NCI-H345 (cell line): ENCODE measurements around the gene SLC1A2.

Experiments used
- DNase-seq: peaks from one replicate; lab custom pipeline; 2025; lab: John Stamatoyannopoulos, UW

SLC1A2 gene

GRCh38 chr11:35419184-35419829 lies at the start of gene SLC1A2:
Gene SLC1A2, minus strand, starts transcription at chr11:35419558. Its CDS starts 592 bp downstream, at chr11:35418966.
- DNase-seq = peak; percentile 57

- DNase-seq = no peak
These were observed 46.7 kb upstream of the SLC1A2 start for GRCh38 chr11:35466058-35466457.

- DNase-seq = no peak
These were observed 45.0 kb upstream of the SLC1A2 start for GRCh38 chr11:35464308-35464707.

- DNase-seq = no peak
These were observed 44.0 kb upstream of the SLC1A2 start for GRCh38 chr11:35463331-35463751.

- no peak for DNase-seq
These were observed 42.7 kb upstream of the SLC1A2 start for GRCh38 chr11:35461917-35462538.

GRCh38 chr11:35459489-35459888 lies 40.1 kb upstream of the SLC1A2 start:
- DNase-seq = no peak

- DNase-seq = no peak
These were observed 39.5 kb upstream of the SLC1A2 start for GRCh38 chr11:35458846-35459245.

- no peak for DNase-seq
These were observed 35.0 kb upstream of the SLC1A2 start for GRCh38 chr11:35454362-35454761.

- no peak for DNase-seq
These were observed 17.4 kb upstream of the SLC1A2 start for GRCh38 chr11:35436581-35437250.

GRCh38 chr11:35433588-35433987 lies 14.2 kb upstream of the SLC1A2 start:
- DNase-seq = no peak

- DNase-seq = no peak
These were observed 13.1 kb upstream of the SLC1A2 start for GRCh38 chr11:35432464-35432863.

- peak; percentile 50 for DNase-seq
These were observed 7.7 kb upstream of the SLC1A2 start for GRCh38 chr11:35427071-35427470.

GRCh38 chr11:35426351-35426750 lies 7.0 kb upstream of the SLC1A2 start:
- DNase-seq = no peak

- DNase-seq = no peak
These were observed 6.3 kb upstream of the SLC1A2 start for GRCh38 chr11:35425603-35426212.

- no peak for DNase-seq
These were observed 5.0 kb upstream of the SLC1A2 start for GRCh38 chr11:35424157-35424940.

GRCh38 chr11:35420371-35420770 lies 1.0 kb upstream of the SLC1A2 start:
- no peak for DNase-seq

- no peak for DNase-seq
These were observed 524 bp upstream of the SLC1A2 start for GRCh38 chr11:35419830-35420333.

- peak; percentile 40 for DNase-seq
These were observed 825 bp downstream of the SLC1A2 start for GRCh38 chr11:35418282-35419183.

- DNase-seq = no peak
These were observed 3.9 kb downstream of the SLC1A2 start for GRCh38 chr11:35415487-35415886.

- DNase-seq = no peak
These were observed 4.6 kb downstream of the SLC1A2 start for GRCh38 chr11:35414776-35415175.

GRCh38 chr11:35414311-35414710 lies 5.0 kb downstream of the SLC1A2 start:
- DNase-seq = no peak
